22Rv1 (cell line): Measurements from ENCODE around the gene ALDH16A1.

Experiments
- CTCF ChIP-seq: fragments of 450-650 bp; IDR thresholded peaks from 2 replicates; pipeline ENCODE4 v1.5.1; 2017; ENCODE audit warnings: mild to moderate bottlenecking
- ZFX ChIP-seq: fragments of 450-650 bp; IDR thresholded peaks from 2 replicates; pipeline ENCODE4 v1.6.1; 2017; ENCODE audit warnings: antibody characterized with exemption, borderline replicate concordance

GRCh38 chr19:49447485-49448431, 5.3 kb upstream of the ALDH16A1 start:
- TF ChIP-seq CTCF (no peak), ZFX (no peak)
